Keratinocyte (primary cell): Measurements from ENCODE around the gene INO80D.

ENCODE experiments used
- EZH2 ChIP-seq: IDR thresholded peaks from one replicate; pipeline ENCODE4 v1.6.1; 2012; ENCODE audit warnings: inconsistent platforms, mild to moderate bottlenecking, low read length, moderate library complexity
- TF ChIP-seq, protein P1 (sequence below), 3 experiments: IDR thresholded peaks in 1 of 3; conservative IDR thresholded peaks in 1 of 3; optimal IDR thresholded peaks in 1 of 3; 2 replicates in 2 of 3; 3 replicates in 1 of 3; pipeline versions ENCODE3 to v1.5.1; 2011; ENCODE audit warnings: low read length in 3 of 3, mild to moderate bottlenecking in 3 of 3, moderate library complexity in 2 of 3, control low read depth in 1 of 3, inconsistent platforms in 1 of 3; ENCODE audit not compliant: insufficient read depth in 2 of 3; ENCODE audit errors: extremely low read depth in 1 of 3

DNA sequence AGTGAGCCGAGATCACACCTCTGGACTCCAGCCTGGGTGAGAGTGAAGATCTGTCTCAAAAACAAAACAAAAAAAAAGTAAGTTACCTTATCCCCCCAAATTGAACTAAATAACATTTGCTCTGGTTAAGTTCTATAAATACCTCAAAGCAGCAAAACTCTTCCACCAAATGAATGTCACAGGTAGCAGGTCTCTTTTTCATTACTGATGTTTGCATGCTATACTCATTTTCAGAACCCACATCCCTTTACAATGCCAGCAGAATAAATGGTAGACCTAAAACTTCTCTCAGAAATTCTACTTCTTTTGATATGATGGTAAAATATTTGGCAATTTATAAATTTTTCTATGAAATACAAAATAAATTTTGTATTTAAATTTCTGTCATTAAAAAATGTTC, 22.3 kb downstream of the INO80D start:
- TF ChIP-seq, protein P1, sequence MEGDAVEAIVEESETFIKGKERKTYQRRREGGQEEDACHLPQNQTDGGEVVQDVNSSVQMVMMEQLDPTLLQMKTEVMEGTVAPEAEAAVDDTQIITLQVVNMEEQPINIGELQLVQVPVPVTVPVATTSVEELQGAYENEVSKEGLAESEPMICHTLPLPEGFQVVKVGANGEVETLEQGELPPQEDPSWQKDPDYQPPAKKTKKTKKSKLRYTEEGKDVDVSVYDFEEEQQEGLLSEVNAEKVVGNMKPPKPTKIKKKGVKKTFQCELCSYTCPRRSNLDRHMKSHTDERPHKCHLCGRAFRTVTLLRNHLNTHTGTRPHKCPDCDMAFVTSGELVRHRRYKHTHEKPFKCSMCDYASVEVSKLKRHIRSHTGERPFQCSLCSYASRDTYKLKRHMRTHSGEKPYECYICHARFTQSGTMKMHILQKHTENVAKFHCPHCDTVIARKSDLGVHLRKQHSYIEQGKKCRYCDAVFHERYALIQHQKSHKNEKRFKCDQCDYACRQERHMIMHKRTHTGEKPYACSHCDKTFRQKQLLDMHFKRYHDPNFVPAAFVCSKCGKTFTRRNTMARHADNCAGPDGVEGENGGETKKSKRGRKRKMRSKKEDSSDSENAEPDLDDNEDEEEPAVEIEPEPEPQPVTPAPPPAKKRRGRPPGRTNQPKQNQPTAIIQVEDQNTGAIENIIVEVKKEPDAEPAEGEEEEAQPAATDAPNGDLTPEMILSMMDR (optimal IDR thresholded peaks at IDR 0.05 in 1 of 3, IDR thresholded peaks at IDR 0.05 in 1 of 3, conservative IDR thresholded peaks at IDR 0.05 in 1 of 3; ENCODE audit: extremely low read depth in 1 of 3, insufficient read depth in 2 of 3, low read length in 3 of 3), result no peak
- TF ChIP-seq EZH2, result no peak
